Mucosa of gallbladder (tissue), 1 donor: ENCODE results near the gene GADD45GIP1. TPM values are rescaled to one million over a fixed set of nuclear protein-coding genes. Genes with fewer than 3 reads are reported as not detected.
A peak's percentile ranks its signal among the peaks of the same experiment; 100 is the strongest.
"Not testable (repeated sequence)": the region's sequence is repeated elsewhere in the genome, so short reads cannot be mapped to it uniquely, and the experiment has no call there.

Experiments used
- DNase-seq: peaks from one replicate; pipeline ENCODE4 v3.0.0-alpha.2; 2020; ENCODE audit warnings: low spot score
- total RNA-seq: library from RNA; stranded (reverse); gene quantifications from one replicate; pipeline ENCODE4 v1.2.1, GENCODE V29; 2021
- donor health status: DM: no; HTN: no; CAD: no.

Gene GADD45GIP1
- total RNA-seq, 1 donor from 2014 or later, result 17.6 TPM

GRCh38 chr19:12957389-12957952, 448 bp upstream of the GADD45GIP1 start:
- not testable (repeated sequence) for DNase-seq

GRCh38 chr19:12955996-12956395, 1.0 kb downstream of the GADD45GIP1 start:
- DNase-seq, result no peak

- DNase-seq, result not testable (repeated sequence)
These were observed 1.4 kb downstream of the GADD45GIP1 start for GRCh38 chr19:12955575-12955974.

GRCh38 chr19:12954612-12954962, 2.4 kb downstream of the GADD45GIP1 start:
- no peak for DNase-seq

- DNase-seq, result no peak
These were observed 3.0 kb downstream of the GADD45GIP1 start for GRCh38 chr19:12953799-12954611.

GRCh38 chr19:12953138-12953798, 3.8 kb downstream of the GADD45GIP1 start:
- DNase-seq, result no peak

- DNase-seq, result no peak
These were observed 4.4 kb downstream of the GADD45GIP1 start for GRCh38 chr19:12952488-12953137.

- not testable (repeated sequence) for DNase-seq
These were observed 5.0 kb downstream of the GADD45GIP1 start for GRCh38 chr19:12952050-12952449.

GRCh38 chr19:12949363-12950283, 7.4 kb downstream of the GADD45GIP1 start:
- DNase-seq, result no peak

- DNase-seq, result no peak
These were observed 8.2 kb downstream of the GADD45GIP1 start for GRCh38 chr19:12948612-12949362.

- DNase-seq, result no peak
These were observed 9.1 kb downstream of the GADD45GIP1 start for GRCh38 chr19:12947702-12948611.

GRCh38 chr19:12946731-12947496, 10.1 kb downstream of the GADD45GIP1 start:
- no peak for DNase-seq

GRCh38 chr19:12946092-12946721, 10.8 kb downstream of the GADD45GIP1 start:
- DNase-seq, result peak; percentile 54

- DNase-seq, result peak; percentile 97
These were observed 11.4 kb downstream of the GADD45GIP1 start, which contains the start of gene RAD23A for GRCh38 chr19:12945479-12946091. RAD23A (plus strand) TSS chr19:12945862; CDS start chr19:12945949, 87 bp downstream.

- DNase-seq, result no peak
These were observed 12.8 kb downstream of the GADD45GIP1 start for GRCh38 chr19:12944104-12944674.

GRCh38 chr19:12943437-12944044, 13.5 kb downstream of the GADD45GIP1 start:
- no peak for DNase-seq

- DNase-seq, result no peak
These were observed 16.1 kb downstream of the GADD45GIP1 start for GRCh38 chr19:12940897-12941296.
